GM23338 (cell line): Measurements from ENCODE around the gene HDAC1. TPM values are rescaled to one million over a fixed set of nuclear protein-coding genes. Genes with fewer than 3 reads are reported as not detected.

ENCODE experiments used
- ATAC-seq: fragments of 200-7000 bp; cut with Tn5 transposase; 3 replicates; pipeline ENCODE4 v1.9.1; 2020
- DNase-seq: peaks from one replicate; pipeline ENCODE4 v3.0.0-alpha.2; 2015; ENCODE audit warnings: low spot score
- H2AFZ ChIP-seq: fragments of 200-600 bp; sonication (generic); 2 replicates; pipeline ENCODE4 v1.8.0; 2016; ENCODE audit warnings: antibody characterized with exemption, mild to moderate bottlenecking, moderate library complexity
- H3F3A ChIP-seq: fragments of 200-600 bp; sonication (generic); replicated peaks from 2 replicates; pipeline ENCODE4 v1.8.0; 2017; ENCODE audit warnings: antibody characterized with exemption, mixed run types, low read depth
- H3K27ac ChIP-seq: fragments of 200-600 bp; sonication (generic); 2 replicates; pipeline ENCODE4 v1.6.1; 2016; ENCODE audit warnings: low read depth
- H3K27me3 ChIP-seq: fragments of 200-600 bp; sonication (generic); 2 replicates; pipeline ENCODE4 v1.8.0; 2016; ENCODE audit warnings: mild to moderate bottlenecking, mixed run types, moderate library complexity; ENCODE audit not compliant: insufficient read depth
- H3K36me3 ChIP-seq: fragments of 200-600 bp; sonication (generic); 2 replicates; pipeline ENCODE4 v1.8.0; 2016; ENCODE audit warnings: mild to moderate bottlenecking; ENCODE audit not compliant: insufficient read depth
- H3K4me1 ChIP-seq: fragments of 200-600 bp; sonication (generic); 2 replicates; pipeline ENCODE4 v1.8.0; 2016; ENCODE audit warnings: mild to moderate bottlenecking, moderate library complexity; ENCODE audit not compliant: insufficient read depth
- H3K4me2 ChIP-seq: fragments of 200-600 bp; sonication (generic); 2 replicates; pipeline ENCODE4 v1.7.1; 2017; ENCODE audit warnings: mixed run types
- H3K4me3 ChIP-seq: fragments of 200-600 bp; sonication (generic); 2 replicates; pipeline ENCODE4 v1.6.1; 2016; ENCODE audit warnings: mixed run types
- H3K79me2 ChIP-seq: fragments of 200-600 bp; sonication (generic); replicated peaks from 2 replicates; pipeline ENCODE4 v1.8.0; 2017; ENCODE audit warnings: mild to moderate bottlenecking; ENCODE audit not compliant: insufficient read depth
- H3K9me2 ChIP-seq: fragments of 200-600 bp; sonication (generic); 2 replicates; pipeline ENCODE4 v1.8.0; 2017; ENCODE audit not compliant: insufficient read depth
- H4K20me1 ChIP-seq: fragments of 200-600 bp; sonication (generic); replicated peaks from 2 replicates; pipeline ENCODE4 v1.8.0; 2017; ENCODE audit warnings: mild to moderate bottlenecking; ENCODE audit not compliant: insufficient read depth
- H3K27ac Mint-ChIP-seq: 2 replicates; pipeline ENCODE4 v1.8.0; 2020; ENCODE audit warnings: inconsistent platforms, mild to moderate bottlenecking, moderate library complexity, mixed read lengths
- H3K27me3 Mint-ChIP-seq: 3 replicates; pipeline ENCODE4 v1.8.0; 2022; ENCODE audit warnings: low read depth, mild to moderate bottlenecking, moderate library complexity, mixed read lengths, inconsistent platforms; ENCODE audit not compliant: insufficient read depth, poor library complexity
- H3K36me3 Mint-ChIP-seq: 3 replicates; pipeline ENCODE4 v1.8.0; 2021; ENCODE audit warnings: low read depth, mild to moderate bottlenecking, inconsistent platforms, moderate library complexity, mixed read lengths
- H3K4me1 Mint-ChIP-seq: 3 replicates; pipeline ENCODE4 v1.8.0; 2020; ENCODE audit warnings: mild to moderate bottlenecking, inconsistent platforms, mixed read lengths
- H3K4me3 Mint-ChIP-seq: 3 replicates; pipeline ENCODE4 v1.8.0; 2021; ENCODE audit warnings: moderate library complexity, mild to moderate bottlenecking, inconsistent platforms, mixed read lengths
- H3K9me3 Mint-ChIP-seq: 3 replicates; pipeline ENCODE4 v1.8.0; 2020; ENCODE audit warnings: moderate library complexity, mild to moderate bottlenecking, inconsistent platforms, mixed read lengths
- CTCF ChIP-seq, 2 experiments: fragments of 200-600 bp in 1 of 2; sonication (generic) in 1 of 2; conservative IDR thresholded peaks; 2 replicates each; pipeline versions ENCODE4 v1.5.1 to v1.6.1; 2016 to 2017; ENCODE audit warnings: antibody characterized with exemption in 2 of 2, low read depth in 2 of 2, mild to moderate bottlenecking in 2 of 2, moderate library complexity in 1 of 2
- ETS1 ChIP-seq: IDR thresholded peaks from 2 replicates; pipeline ENCODE4 v1.6.1; 2016; ENCODE audit warnings: antibody characterized with exemption
- EZH2phosphoT487 ChIP-seq: fragments of 200-600 bp; sonication (generic); IDR thresholded peaks from one replicate; pipeline ENCODE4 v1.8.1; 2018; ENCODE audit warnings: antibody characterized with exemption; ENCODE audit not compliant: unreplicated experiment
- STAT1 ChIP-seq: IDR thresholded peaks from one replicate; pipeline ENCODE4 v1.6.1; 2016; ENCODE audit warnings: antibody characterized with exemption; ENCODE audit not compliant: unreplicated experiment
- ZNF114 ChIP-seq: fragments of 250-450 bp; sonication (Bioruptor Pico); IDR thresholded peaks from 2 replicates; pipeline ENCODE4 v1.5.0; 2020; ENCODE audit warnings: mild to moderate bottlenecking, moderate library complexity
- ZNF462 ChIP-seq: fragments of 250-450 bp; sonication (Bioruptor Pico); IDR thresholded peaks from 2 replicates; pipeline ENCODE4 v1.5.0; 2020; ENCODE audit warnings: mild to moderate bottlenecking, moderate library complexity
- polyA plus RNA-seq: library from polyadenylated mRNA; unstranded; fragments of >200 nt; fragmentation: Nextera tagmentation; extraction: Ambion mirVana; gene quantifications from 2 replicates; pipeline ENCODE4 v1.2.1, GENCODE V29; 2016
- total RNA-seq: library from RNA; depleted of rRNA; stranded (reverse); fragments of >200 nt; shearing (Covaris generic); gene quantifications from 2 replicates; pipeline ENCODE4 v1.2.3, GENCODE V29; 2014

HDAC1 gene
- total and polyA plus RNA-seq, 2 experiments from 2014 or later = 82.6 to 104 TPM

- TF ChIP-seq ETS1 = no peak
- TF ChIP-seq STAT1 = no peak
- no peak for TF ChIP-seq CTCF (conservative IDR thresholded peaks at IDR 0.05; ENCODE audit: low read depth in 2 of 2)
Observed at GRCh38 chr1:32316903-32317277, 25.0 kb downstream of the HDAC1 start (continued).

- Histone ChIP-seq H4K20me1 (peaks cover 24% of the 10 kb centered on the region), H3K4me1 (no peaks in the 10 kb centered on the region), H3K36me3 (peaks cover 10% of the 10 kb centered on the region), H3F3A (peaks cover 12% of the 10 kb centered on the region; the same call in 1 of the 2 replicates), H2AFZ (no peak overlapping the region), H3K4me3 (no peak overlapping the region), H3K9me2 (no peaks in the 10 kb centered on the region), H3K27me3 (no peaks in the 10 kb centered on the region), H3K79me2 (peaks cover 19% of the 10 kb centered on the region), H3K4me2 (no peak overlapping the region), H3K27ac (no peak overlapping the region)
- H3K36me3 Mint-ChIP-seq = peaks cover 42% of the 10 kb centered on the region; the same call in 2 of the 3 replicates
- H3K4me3 Mint-ChIP-seq = no peak overlapping the region
- peaks cover 4% of the 10 kb centered on the region for H3K27me3 Mint-ChIP-seq
- no peak overlapping the region for H3K27ac Mint-ChIP-seq
- ATAC-seq (no peak), DNase-seq (no peak)
- no peaks in the 10 kb centered on the region for H3K4me1 Mint-ChIP-seq
- no peak for TF ChIP-seq ZNF462 (CRISPR knock-in tag)
- no peak for TF ChIP-seq ZNF114 (CRISPR knock-in tag)
- no peak for TF ChIP-seq EZH2phosphoT487
- no peaks in the 10 kb centered on the region; the same call in 2 of the 3 replicates for H3K9me3 Mint-ChIP-seq
Observed at GRCh38 chr1:32318127-32318869, 26.4 kb downstream of the HDAC1 start.
